Transverse colon (tissue), 4 donors: Measurements from ENCODE around the gene MRPL42.

Experiments
- EP300 ChIP-seq: sonication (generic); formaldehyde crosslinking; IDR thresholded peaks from one replicate; pipeline ENCODE4 v1.6.1; 2017; ENCODE audit warnings: antibody characterized with exemption, low read depth
- POLR2A ChIP-seq: fragments of 450-650 bp; IDR thresholded peaks from one replicate; pipeline ENCODE4 v1.6.1; 2016; ENCODE audit warnings: antibody characterized with exemption, mild to moderate bottlenecking, moderate library complexity
- POLR2AphosphoS5 ChIP-seq, 3 donors: sonication (generic); formaldehyde crosslinking; IDR thresholded peaks; one replicate each; pipeline ENCODE4 v1.6.1; 2016; ENCODE audit warnings: antibody characterized with exemption in 3 of 3
- TF ChIP-seq, protein P1 (sequence below), 5 experiments: fragments of 200-600 bp in 3 of 5; fragments of 450-650 bp in 2 of 5; sonication (generic) in 3 of 5; IDR thresholded peaks; 1 replicate in 2 of 5; 2 replicates in 3 of 5; pipeline ENCODE4 v1.5.1; 2016 to 2017; ENCODE audit warnings: antibody characterized with exemption in 5 of 5, inconsistent platforms in 3 of 5, mild to moderate bottlenecking in 2 of 5, moderate library complexity in 1 of 5

DNA sequence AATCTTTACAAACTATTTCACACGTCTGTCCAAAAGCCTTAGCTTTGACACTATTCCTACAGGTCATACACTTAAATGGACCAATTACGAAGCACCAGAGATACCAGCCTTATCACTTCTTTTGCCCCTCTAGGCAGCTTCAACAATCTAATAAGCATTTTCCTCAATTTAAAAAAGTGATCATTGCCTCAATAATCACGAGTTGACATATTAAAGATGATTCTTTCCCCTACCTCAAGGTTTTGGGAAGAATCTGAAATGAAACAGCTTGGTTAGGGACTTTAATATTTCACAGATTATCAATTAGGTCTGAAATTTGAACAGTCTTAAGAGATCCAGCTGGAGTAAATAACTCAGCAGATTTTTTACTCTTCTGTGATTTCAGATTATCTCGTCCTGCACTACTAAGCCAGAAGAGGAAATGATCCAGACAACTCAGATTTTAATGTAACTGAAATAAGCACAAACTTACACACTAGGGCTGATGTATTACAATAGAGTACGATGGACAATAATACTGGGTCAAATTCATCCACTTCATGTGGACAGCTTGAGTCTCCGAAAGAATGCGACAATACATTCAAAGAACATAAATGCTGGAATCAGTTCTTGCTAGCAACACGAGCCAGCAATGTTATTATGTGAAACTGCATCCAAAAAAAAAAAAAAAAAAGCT is 41.4 kb upstream of the MRPL42 start:
- no peak for TF ChIP-seq POLR2AphosphoS5 (IDR thresholded peaks at IDR 0.05)
- TF ChIP-seq, protein P1, sequence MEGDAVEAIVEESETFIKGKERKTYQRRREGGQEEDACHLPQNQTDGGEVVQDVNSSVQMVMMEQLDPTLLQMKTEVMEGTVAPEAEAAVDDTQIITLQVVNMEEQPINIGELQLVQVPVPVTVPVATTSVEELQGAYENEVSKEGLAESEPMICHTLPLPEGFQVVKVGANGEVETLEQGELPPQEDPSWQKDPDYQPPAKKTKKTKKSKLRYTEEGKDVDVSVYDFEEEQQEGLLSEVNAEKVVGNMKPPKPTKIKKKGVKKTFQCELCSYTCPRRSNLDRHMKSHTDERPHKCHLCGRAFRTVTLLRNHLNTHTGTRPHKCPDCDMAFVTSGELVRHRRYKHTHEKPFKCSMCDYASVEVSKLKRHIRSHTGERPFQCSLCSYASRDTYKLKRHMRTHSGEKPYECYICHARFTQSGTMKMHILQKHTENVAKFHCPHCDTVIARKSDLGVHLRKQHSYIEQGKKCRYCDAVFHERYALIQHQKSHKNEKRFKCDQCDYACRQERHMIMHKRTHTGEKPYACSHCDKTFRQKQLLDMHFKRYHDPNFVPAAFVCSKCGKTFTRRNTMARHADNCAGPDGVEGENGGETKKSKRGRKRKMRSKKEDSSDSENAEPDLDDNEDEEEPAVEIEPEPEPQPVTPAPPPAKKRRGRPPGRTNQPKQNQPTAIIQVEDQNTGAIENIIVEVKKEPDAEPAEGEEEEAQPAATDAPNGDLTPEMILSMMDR (IDR thresholded peaks at IDR 0.05): no peak
- no peak for TF ChIP-seq POLR2A
- TF ChIP-seq EP300: no peak
